CD4-positive, alpha-beta T cell treated with Interleukin-4 for 1 hour (primary cell): ENCODE measurements around the gene C5orf63.
"Not testable (repeated sequence)": the region's sequence is repeated elsewhere in the genome, so short reads cannot be mapped to it uniquely, and the experiment has no call there.

Experiments used
- DNase-seq, 2 donors: peaks; one replicate each; pipeline ENCODE4 v3.0.0-alpha.2; 2020 to 2022

Gene C5orf63

DNA sequence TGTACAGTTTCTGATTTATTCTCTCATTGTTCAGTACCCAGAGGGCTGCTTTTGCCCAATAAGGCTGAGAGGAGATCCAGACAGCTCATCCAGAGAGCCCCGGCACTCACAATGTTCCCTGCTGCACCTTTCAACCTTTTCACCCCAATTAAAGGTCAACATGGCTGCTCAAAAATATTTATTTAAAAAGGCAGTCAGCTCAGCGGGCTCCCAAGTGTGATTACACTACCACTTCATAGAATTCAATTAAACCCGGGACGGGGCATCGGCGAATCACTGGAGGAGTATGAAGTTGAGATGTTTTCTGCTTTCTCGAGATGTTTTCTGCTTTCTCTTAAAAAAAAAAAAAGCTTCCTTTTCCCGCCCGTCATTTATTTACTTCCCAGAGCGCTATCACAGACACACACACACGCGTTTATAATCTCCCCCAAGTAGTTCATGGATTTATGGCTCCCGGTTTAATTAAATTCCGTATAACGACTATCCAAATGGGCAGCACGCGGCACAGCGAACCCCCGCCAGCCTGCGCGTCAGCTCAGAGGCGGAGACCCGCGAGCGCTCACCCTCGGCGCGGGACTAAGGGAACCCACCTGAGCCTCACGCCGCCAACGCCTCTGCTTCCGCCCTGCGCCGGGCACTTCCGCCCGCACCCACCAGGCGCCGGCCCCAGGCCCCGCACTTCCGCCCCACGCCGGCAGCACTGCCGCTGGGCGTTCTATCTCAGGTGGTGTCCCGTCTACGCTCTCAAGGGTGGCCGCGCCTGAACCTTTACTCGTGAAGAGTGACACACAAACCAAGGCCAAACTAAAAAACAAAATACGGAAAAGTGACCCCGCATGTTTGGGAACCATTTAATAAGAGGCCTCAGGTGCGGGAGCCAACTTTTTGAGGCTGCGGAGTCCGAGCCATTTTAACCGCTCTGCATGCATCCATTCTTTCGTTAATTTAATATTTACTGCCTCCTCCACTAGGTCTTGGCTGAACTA lies at the start of gene C5orf63:
Gene C5orf63 (minus strand): TSS at position 642 of the 986 bp plus-strand sequence. CDS start 14,507 bp downstream, outside the sequence.
- DNase-seq: peak; percentile 72 to 84

DNA sequence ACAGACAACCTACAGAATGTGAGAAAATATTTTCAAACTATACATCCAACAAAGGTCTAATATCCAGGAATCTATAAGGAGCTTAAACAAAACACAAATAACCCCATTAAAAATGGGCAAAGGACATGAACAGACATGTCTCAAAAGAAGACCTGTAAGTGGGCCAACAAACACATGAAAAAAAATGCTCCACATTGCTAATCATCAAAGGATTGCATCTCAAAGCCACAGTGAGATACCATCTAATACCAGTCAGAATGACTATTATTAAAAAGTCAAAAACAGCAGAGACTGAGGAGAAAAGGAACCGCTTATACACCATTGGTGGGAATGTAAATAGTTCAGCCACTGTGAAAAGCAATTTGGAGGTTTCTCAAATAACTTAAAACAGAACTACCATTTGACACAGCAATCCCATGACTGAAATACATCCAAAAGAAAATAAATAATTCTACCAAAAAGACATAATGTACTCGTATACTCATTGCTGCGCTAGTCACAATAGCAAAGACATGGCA lies 39.1 kb upstream of the C5orf63 start:
- no peak for DNase-seq

DNA sequence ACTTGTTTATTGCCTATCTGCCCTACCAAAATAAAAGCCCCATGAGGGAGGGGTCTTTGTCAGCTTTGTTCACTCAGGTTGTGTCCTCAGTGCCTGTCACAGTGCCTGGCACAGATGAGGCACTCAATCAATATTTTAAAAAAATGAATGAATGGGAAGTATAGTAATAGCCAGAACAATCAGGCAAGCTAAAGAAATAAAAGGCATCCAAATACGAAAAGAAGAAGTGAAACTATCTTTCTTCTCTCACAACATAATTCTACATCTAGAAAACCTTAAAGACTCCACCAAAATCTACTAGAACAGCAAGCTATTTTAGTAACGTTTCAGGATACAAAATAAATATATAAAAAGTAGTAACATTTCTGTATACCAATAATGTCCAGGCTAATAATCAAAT lies 37.8 kb upstream of the C5orf63 start:
- DNase-seq: no peak

DNA sequence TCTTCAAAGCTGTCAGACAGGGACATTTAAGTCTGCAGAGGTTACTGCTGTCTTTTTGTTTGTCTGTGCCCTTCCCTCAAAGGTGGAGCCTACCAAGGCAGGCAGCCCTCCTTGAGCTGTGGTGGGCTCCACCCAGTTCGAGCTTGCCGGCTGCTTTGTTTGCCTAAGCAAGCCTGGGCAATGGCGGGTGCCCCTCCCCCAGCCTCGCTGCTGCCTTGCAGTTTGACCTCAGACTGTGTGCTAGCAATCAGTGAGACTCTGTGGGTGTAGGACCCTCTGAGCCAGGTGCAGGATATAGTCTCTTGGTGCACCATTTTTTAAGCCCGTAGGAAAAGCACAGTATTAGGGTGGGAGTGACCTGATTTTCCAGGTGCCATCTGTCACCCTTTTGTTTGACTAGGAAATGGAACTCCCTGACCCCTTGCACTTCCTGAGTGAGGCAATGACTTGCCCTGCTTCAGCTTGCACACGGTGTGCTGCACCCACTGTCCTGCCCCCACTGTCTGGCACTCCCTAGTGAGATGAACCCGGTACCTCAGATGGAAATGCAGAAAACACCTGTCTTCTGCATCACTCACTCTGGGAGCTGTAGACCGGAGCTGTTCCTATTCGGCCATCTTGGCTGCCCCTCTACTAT lies 35.4 kb upstream of the C5orf63 start:
- not testable (repeated sequence) for DNase-seq

DNA sequence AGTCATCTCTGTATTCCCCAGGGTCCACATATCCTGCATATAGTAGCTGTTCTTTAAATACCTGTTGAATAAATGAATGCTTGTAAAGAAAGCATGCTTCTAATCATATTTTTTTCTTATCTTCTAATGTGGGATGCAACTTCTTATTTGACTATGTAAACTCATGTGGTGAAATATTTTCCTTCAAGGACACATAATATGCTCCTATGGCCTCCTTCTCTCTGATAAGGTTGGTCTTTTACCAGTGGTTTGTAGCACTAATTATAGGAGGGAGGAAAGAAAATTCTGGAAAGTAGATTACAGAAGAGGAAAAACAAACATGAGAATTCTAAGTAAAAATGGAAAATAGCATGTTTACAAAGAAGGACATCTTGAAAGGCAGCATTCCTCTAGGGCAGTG lies 28.6 kb upstream of the C5orf63 start:
- no peak for DNase-seq

DNA sequence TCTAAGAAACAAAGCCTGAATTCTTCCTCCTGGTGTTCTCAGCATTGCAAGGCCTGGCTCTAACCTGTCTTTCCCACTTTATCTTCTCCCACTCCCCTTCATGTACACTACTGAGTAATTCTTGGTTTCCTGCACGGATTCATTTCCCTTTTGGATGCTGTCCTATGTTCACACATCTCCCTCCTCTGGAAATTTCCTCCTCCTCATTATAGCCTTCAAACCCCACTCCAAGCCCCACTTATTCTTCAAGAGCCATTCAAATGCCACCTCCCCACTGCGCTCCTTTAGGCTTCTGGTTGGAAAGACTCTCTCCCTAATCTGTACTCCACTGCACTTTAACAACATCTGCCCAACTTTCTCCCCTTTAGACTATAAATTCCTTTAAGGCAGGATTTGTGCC lies 28.2 kb upstream of the C5orf63 start:
- DNase-seq: no peak

DNA sequence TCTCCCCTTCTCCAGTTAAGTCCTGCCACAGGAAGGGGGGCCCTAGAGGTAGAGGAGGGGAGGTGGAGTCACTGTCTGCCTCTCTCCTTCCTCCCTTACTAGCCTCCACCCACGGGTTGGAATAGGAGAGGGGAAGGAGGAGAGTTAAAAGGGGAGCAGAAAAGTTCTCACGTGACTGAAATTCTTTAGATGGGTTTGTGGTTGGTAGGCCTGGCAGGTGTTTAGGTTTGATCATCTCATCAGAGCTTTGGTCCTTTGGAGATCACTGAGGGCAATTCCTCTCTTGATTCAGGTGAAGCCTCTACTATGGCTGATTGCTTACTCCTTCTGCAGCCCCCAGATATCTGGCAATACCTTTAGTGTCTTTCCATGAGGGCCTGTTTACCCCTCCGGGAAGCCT lies 24.9 kb upstream of the C5orf63 start:
- no peak for DNase-seq

DNA sequence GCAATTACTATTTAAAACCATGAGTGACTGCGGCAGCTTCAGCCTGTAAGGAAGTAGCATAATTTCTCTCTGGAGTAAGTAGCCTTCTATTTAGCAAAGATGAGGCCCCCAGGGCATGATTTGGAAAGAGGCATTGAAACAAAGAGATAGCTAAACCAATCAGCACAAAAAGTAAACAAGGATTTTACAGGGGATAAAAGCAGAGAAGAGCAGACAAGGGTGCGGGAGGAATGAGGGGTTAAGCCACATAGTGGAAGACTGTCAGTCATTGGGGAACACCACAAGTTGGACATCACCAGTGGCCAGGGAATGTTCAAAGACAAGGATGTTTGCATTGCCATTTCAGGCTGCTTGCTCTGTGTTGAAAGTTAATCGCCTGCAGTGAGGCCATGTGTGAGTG lies 24.0 kb upstream of the C5orf63 start:
- no peak for DNase-seq

DNA sequence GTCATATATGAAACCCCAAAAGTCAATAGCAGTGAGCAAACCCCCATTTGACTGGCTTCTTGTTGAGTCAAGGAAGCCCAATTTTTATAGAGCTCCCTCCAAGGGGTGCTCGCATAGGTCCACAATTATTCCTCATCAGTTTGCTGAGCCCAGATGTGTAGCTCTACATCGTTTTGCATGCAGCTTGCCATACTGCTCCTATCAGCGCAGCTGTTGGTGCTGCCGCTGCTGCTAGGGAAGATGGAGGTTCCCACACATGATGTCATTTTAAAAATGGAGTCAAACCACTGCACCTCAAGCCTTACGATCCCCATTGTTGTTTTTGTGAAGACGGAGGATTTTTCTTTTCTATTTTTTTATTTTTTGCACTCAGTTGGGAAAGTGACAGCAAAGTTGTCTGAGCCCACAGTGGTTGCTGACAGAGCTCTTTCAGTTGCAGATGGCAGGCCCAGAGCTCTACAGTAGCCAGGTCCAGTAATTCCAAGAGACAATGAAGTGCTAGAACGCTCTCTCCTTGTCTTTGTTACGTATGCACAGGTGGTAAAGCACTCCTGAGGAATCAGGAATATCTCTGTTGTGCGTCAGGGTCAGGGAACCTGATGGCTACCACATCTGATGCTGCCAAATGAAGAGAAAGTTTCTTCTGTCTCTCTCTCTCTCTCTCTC lies 23.2 kb upstream of the C5orf63 start:
- no peak for DNase-seq

DNA sequence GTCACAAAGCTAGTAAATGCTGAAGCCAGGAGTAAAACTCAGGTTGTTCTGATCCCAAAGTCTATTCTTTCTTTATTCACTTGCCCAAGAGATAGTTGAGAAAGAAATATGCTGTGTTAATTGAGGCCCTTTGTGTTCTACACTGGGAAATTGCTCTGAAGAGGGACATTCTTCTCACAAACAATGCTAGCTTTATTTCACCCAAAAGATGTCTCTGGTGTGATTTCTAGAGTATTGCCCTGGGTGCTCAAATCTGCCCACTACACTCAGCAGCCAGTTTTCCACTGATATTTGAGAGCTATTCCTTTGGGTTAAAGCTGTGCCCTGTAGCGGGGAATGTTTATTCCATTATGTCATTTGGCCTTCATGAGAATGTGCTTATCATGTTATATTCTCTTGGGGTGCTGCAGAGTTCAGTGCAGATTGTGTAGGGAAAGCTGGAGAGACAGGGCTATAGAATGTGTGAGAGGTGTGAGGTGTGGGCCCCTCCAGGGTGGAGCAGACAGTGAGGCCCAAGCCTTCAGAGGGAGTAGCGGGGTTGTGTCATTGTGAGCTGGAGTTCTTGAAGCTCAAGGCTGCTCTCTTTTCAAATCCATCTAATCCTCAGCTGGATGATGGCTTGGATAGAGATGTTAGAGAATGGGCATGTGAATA lies 21.0 kb upstream of the C5orf63 start:
- no peak for DNase-seq

DNA sequence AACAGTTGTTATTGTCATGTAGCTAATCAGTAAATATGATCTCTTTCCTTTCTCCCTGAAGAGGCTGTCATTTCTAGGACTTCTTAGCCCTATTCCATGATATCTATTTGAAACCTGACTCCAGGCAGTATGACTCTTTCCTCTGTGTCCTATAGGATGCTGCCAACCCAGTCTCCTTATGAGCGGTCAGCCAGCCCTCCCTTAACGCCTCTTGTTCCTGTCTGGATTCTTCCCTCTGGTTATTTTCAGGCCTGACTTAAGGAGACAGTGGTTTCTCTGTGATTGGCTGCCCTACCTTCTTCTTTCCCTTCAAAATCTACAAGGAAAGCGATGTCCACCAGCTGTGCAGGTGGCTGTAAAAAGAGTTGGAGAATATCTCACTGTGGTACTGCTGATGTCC lies 19.4 kb upstream of the C5orf63 start:
- no peak for DNase-seq

DNA sequence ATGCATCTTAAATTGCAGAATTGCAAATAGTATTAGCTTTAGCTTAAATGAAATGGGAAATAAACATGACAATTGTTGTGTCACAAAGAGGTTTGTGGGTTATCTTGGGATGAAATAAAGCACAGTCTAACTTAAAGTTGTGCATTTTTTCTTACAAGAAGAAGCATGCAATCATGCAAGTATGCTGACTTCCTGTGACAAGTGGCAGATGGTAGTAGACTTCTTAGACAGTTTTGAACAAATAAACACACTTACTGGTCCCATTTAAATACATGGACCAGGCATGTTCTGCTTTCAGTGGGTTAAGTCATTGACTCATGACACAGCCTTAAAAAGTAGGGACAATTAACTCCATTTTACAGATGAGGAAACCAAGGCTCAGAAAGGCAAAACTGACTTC lies 15.9 kb upstream of the C5orf63 start:
- DNase-seq: no peak

DNA sequence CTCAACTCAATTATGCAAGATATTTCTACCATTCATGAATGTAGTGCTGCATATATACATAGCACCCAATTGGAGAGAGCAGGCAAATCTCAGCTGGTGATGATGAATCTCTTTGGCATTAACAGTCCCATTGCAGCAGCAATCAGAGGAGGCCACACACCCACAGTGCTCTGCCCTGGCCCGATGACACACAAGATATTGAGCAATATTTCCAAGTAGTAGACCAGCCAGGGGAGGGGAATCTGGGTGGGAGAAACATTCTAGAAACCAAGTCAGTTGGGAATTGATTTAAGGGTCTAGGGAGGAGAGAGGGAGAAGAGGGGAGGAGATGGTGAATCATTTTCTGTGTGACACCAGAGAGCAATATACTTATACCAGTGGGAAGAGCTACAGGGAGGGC lies 14.9 kb upstream of the C5orf63 start:
- DNase-seq: no peak

DNA sequence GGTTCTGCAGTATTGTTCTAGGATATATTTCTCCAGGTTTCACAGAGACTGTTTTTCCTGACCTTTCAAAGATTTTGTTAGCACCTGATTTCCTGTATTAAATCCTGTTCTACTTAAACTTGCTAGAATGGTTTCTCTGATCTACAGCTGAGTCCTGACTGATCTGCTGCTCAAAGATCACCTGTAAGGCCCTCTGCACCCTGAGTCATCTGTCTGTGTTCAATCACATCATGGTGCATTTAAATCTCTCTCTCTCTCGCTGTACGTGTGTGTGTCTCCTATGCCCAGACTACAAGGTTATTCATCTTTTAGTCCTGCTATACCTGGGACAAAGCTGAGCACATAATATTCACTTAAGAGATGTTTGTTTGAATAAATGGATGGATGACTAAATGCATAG lies 13.3 kb upstream of the C5orf63 start:
- no peak for DNase-seq

DNA sequence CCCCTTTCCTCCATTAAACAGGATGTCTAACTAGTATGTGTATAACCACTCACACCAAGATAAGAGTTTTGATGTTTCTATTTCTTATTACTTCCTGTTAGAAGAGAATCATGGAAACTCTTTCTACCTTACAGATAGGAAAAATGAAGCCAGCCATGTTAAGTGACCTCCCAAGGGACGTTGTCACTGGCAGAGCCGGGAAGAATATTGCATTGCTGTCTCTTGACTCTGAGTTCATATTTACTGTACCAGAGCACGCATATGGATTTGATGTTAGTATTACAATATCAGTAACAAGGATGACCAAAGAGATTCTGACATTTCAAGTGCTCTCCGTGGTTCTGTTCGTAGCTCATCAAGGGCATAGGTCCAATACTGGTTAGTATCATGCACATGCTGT lies 12.5 kb upstream of the C5orf63 start:
- no peak for DNase-seq

DNA sequence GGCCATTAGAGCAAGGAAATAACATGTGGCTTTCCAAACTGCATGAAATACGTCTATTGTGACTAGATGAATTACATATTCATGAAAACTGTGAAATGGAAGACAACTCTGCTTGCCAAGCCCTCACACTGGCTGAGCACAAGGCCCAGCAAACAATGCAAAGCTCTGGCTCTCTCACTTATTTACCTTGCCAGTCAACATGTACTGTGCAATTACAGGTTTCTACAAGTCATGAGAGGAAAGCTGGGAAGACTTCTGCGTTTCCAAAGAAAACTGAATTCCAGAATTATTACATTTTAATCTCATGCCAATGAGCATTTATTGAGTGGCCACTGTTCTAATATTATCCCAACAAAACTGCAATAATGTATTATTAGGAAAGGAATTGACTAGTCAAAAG lies 12.1 kb upstream of the C5orf63 start:
- no peak for DNase-seq

DNA sequence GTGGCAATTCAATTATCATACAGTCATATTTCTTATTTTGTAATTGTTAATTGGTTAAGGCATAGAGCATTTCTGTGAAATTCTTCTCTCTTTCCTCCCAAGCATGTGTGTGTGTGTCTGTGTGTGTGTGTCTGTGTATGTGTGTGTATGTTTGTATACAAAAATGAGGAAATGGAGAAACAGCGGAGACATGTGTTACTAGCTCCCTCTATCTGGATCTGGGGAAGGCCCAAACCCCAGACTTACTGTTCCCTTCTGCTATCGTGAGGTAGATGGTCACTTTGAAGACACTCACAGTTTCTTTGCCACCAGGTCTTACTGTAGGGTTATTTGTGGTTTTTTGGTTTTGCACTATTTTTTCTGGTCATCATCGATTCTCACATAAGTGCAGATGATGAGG lies 11.4 kb upstream of the C5orf63 start:
- no peak for DNase-seq

DNA sequence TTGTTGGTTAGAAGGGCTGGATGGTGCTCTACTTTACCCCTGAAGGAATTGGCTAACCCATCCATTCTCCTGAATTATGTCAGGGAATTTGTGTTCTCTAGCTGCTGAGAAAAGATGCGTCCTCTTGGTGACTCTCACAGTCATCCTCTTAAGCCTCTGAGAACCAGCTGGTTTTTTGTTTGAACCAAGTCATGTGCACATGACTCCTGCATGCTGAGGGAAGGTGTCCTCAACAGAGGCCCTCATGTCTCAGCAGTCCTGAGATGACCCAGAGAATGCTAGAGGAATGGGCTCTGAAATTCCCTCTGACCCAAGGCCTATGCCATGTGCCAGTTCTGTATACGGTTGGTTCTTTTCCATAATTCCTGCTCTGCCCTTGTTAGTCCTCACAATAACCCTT lies 10.4 kb upstream of the C5orf63 start:
- no peak for DNase-seq

DNA sequence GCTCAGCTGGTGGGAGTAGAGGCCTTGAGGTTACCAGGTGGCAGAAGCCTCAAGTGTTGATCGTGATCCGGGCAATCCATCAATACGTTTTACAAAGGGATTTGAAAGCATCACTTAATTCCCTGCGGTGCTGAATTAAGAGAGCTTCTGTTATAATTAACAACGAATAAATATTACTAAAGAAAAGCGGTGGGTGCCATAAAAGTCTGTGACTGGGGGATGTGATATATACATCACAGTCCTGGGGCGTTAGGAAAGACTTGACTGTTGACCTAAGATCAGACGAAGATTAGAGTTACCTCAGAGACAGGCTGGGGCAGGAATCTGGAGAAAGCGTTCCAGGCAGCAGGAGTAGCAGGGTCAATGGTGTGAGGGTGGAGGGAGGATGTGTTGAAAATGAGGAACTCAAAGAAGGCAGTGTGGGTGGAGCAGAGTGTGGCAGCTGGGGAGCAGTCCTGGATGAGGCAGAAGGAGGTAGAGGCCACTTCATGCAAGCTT lies 6.7 kb upstream of the C5orf63 start:
- no peak for DNase-seq

DNA sequence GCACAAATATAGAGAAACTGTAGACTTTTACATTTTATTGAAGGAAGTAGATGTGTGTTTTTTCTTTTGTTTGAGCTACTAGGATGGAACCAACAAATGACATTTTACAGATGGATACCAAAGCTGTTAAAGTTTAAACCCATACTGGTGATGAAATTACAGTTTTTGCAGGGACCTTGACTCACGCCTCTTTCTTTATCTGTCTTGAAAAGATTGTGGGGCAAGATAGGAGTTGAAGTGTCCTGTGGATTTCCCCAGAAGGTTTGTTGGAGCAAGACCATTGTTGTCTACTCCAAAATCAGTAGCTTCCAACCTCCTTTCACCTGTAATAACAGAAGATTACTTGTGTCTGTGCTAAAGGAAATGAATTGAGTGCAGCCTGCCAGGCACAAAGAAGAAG lies 4.1 kb upstream of the C5orf63 start:
- no peak for DNase-seq

DNA sequence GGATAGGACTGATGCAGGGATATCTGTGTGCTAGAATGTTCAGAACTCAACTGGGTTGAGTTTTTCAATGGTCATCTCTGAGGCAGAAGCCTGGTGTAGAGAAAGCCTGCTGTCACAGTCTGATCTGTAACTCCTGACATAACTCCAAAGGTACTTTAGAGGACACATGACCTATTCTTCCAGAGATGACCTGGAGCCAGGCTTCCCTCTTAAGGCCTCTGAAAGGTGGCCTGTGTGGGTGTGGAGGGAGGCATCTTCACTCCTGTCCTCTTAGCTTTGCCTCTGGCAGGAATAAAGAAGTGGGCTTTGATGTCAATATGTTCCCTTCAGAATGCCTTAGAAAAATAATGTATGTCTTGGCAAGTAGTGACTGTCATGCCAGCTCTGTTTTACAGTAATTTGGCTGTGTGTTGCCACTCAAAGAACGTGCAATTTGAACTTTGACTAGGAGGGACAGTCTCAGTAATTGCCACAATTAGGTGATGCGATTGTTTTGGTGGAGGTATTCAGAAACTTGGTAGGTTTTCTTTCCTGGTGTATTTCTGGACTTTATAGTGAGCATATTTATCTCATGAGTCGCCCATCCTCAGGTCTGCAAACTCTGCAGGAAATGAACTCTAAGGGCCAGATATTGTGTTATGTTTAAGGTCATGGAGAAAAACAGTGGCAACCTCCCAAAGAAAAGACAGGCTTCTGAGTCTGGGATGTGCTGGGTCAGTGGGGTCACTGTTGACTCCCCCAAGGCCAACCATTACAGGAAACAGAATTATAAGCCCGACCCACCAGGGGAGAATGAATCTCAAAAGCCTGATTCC lies 3.2 kb upstream of the C5orf63 start:
- DNase-seq: no peak

DNA sequence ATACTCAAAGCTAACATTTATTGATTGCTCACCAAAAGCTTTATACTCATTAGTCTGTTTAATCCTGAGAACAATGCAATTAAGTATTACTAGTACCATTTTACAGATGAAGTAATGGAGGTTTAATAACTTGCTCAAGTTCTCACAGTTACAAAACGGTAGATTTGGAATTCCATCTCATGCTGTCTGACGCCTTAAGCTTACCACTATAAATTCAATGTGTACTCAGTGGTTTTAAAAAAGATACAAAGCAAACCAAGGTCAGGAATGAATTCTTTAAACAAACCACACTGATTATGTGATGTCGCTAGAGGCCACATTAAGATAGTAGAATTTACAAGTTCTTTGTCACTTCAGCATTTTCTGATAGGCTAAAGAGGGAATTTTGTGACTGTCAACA lies 1.2 kb upstream of the C5orf63 start:
- DNase-seq: no peak
